ENCODE results near the gene ZSWIM7. TPM values are rescaled to one million over a fixed set of nuclear protein-coding genes. Genes with fewer than 3 reads are reported as not detected.
A peak's percentile ranks its signal among the peaks of the same experiment; 100 is the strongest.

ZSWIM7 gene
- total RNA-seq, 1 experiment from 2014 or later = 19.1 TPM

GRCh38 chr17:15967706-15968399, 31.7 kb downstream of the ZSWIM7 start:
- Histone ChIP-seq H3K4me3 (no peak overlapping the region), H3K9me3 (ENCODE audit: insufficient read depth, low read depth) (no peaks in the 10 kb centered on the region), H3K9me2 (ENCODE audit: insufficient read depth) (no peaks in the 10 kb centered on the region), H3K4me2 (peak overlapping the region; percentile 81; the same call in 1 of the 2 replicates), H4K20me1 (ENCODE audit: insufficient read depth) (no peaks in the 10 kb centered on the region), H3K36me3 (ENCODE audit: low read depth) (peaks cover 11% of the 10 kb centered on the region), H2AFZ (no peak overlapping the region), H3K79me2 (ENCODE audit: low read depth) (peaks cover 87% of the 10 kb centered on the region), H3K27ac (peak overlapping the region; percentile 92), H3K4me1 (replicated peaks; ENCODE audit: insufficient read depth) (peaks cover 83% of the 10 kb centered on the region), H3K27me3 (ENCODE audit: insufficient read depth, low read depth) (no peaks in the 10 kb centered on the region), H3F3A (ENCODE audit: insufficient read depth, low read depth) (peaks cover 66% of the 10 kb centered on the region)
- no peak for DNase-seq
- TF ChIP-seq EZH2 (IDR thresholded peaks at IDR 0.05; ENCODE audit: low read depth) = no peak
- no peak for TF ChIP-seq CTCF (conservative IDR thresholded peaks at IDR 0.05)
- ChIA-PET POLR2A (ENCODE audit: unreplicated experiment) (no interaction called here), CTCF (no interaction called here)
- intact Hi-C loops (cut with micrococcal nuclease; ENCODE audit: unreplicated experiment) = loop anchor here (1.0 kb wide), 2 partner anchors 9 to 14 kb away; no protein-coding TSS in a partner anchor
- BruUV-seq (replicated peaks) = no TSS peak

- Histone ChIP-seq H3K27me3 (ENCODE audit: insufficient read depth, low read depth) (no peaks in the 10 kb centered on the region), H4K20me1 (ENCODE audit: insufficient read depth) (no peaks in the 10 kb centered on the region), H3K9me2 (ENCODE audit: insufficient read depth) (no peaks in the 10 kb centered on the region), H3K79me2 (ENCODE audit: low read depth) (peaks cover 87% of the 10 kb centered on the region), H3K9me3 (ENCODE audit: insufficient read depth, low read depth) (no peaks in the 10 kb centered on the region), H3K4me2 (peak overlapping the region; percentile 81), H3K4me1 (replicated peaks; ENCODE audit: insufficient read depth) (peaks cover 81% of the 10 kb centered on the region), H2AFZ (no peak overlapping the region), H3K27ac (peak overlapping the region; percentile 92), H3K36me3 (ENCODE audit: low read depth) (peaks cover 11% of the 10 kb centered on the region), H3F3A (ENCODE audit: insufficient read depth, low read depth) (peaks cover 63% of the 10 kb centered on the region), H3K4me3 (peak overlapping the region; percentile 45; the same call in 1 of the 2 replicates)
- intact Hi-C loops (cut with micrococcal nuclease; ENCODE audit: unreplicated experiment) = loop anchor here (1.0 kb wide), 2 partner anchors 8 to 15 kb away; no protein-coding TSS in a partner anchor
- no TSS peak for BruUV-seq (replicated peaks)
- POLR2A ChIA-PET (ENCODE audit: unreplicated experiment) = no interaction called here
- TF ChIP-seq EZH2 (IDR thresholded peaks at IDR 0.05; ENCODE audit: low read depth) (no peak), CTCF (conservative IDR thresholded peaks at IDR 0.05) (no peak)
- peak; percentile 88 to 92 for DNase-seq
- CTCF ChIA-PET = no interaction called here
Observed at GRCh38 chr17:15966879-15967248, 32.6 kb downstream of the ZSWIM7 start.

GRCh38 chr17:15966183-15966878, 33.2 kb downstream of the ZSWIM7 start:
- intact Hi-C loops (cut with micrococcal nuclease; ENCODE audit: unreplicated experiment) = no loop called here
- peaks cover 78% of the 10 kb centered on the region for H3K4me1 ChIP-seq (replicated peaks; ENCODE audit: insufficient read depth)
- H3K36me3 ChIP-seq (ENCODE audit: low read depth) = peaks cover 11% of the 10 kb centered on the region
- H3F3A ChIP-seq (ENCODE audit: insufficient read depth, low read depth) = peaks cover 62% of the 10 kb centered on the region
- DNase-seq = peak; percentile 62 to 76
- BruUV-seq (replicated peaks) = TSS peak; percentile 56
- H3K79me2 ChIP-seq (ENCODE audit: low read depth) = peaks cover 87% of the 10 kb centered on the region
- H3K4me3 ChIP-seq = peak overlapping the region; percentile 45; the same call in 1 of the 2 replicates
- peak overlapping the region; percentile 92 for H3K27ac ChIP-seq
- H3K9me3 ChIP-seq (ENCODE audit: insufficient read depth, low read depth) = no peaks in the 10 kb centered on the region
- H3K9me2 ChIP-seq (ENCODE audit: insufficient read depth) = no peaks in the 10 kb centered on the region
- no peaks in the 10 kb centered on the region for H3K27me3 ChIP-seq (ENCODE audit: insufficient read depth, low read depth)
- ChIA-PET POLR2A (ENCODE audit: unreplicated experiment) (interaction anchor here (0.5 to 0.7 kb wide), 4 partner anchors 19 to 412 kb away, joined by 3 to 10 read pairs (median 4); partner anchors contain the start of genes TTC19 and ZSWIM7), CTCF (interaction anchor here (0.6 kb wide), 1 partner anchor 12 kb away, joined by 3 read pairs; no protein-coding TSS in a partner anchor)
- no peaks in the 10 kb centered on the region for H4K20me1 ChIP-seq (ENCODE audit: insufficient read depth)
- H3K4me2 ChIP-seq = peak overlapping the region; percentile 81
- no peak overlapping the region for H2AFZ ChIP-seq
- TF ChIP-seq EZH2 (IDR thresholded peaks at IDR 0.05; ENCODE audit: low read depth) (no peak), CTCF (conservative IDR thresholded peaks at IDR 0.05) (no peak)
